ENCODE measurements around the gene TDRKH.
A peak's percentile ranks its signal among the peaks of the same experiment; 100 is the strongest.

TDRKH gene

DNA sequence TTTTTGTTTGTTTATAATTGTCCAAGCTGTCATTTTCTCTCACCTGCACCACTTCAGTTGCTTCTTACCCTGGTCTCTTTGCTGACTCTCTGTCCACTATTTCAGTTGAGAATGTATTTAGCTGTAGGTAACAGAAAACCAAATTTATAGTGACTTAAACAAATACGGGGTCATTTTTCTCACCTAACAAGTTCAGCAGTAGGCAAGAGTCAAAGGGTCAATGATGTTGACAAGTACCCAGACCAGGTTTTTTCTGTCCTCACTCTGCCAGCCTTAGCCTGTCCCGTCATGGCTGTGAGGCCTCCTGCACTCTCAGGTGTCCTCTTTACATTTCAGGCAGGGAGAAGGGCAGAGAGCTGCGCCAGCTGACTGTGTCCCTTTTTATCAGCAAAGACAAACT lies 57.2 kb downstream of the TDRKH start:
- WGBS (ENCODE audit: extremely low coverage, insufficient coverage, low lambda C conversion rate): no CpG with 5 or more reads among the region's 3 CpGs
- no peak overlapping the region for H3K56ac ChIP-seq (ENCODE audit: low read length)
- DNase-seq: no peak
- no peak overlapping the region for H3K4me2 ChIP-seq (ENCODE audit: low read length)
- no peak overlapping the region for H3K27ac ChIP-seq (ENCODE audit: low read depth, low read length)
- H3K9ac ChIP-seq (ENCODE audit: low read length): no peak overlapping the region
- no peaks in the 10 kb centered on the region for H3K36me3 ChIP-seq (ENCODE audit: control insufficient read depth, insufficient read depth, low read length)
- no peak overlapping the region for H4K8ac ChIP-seq (ENCODE audit: low read depth, low read length)
- no peak overlapping the region for H4K5ac ChIP-seq (ENCODE audit: low read length)
- no peak overlapping the region for H3K23ac ChIP-seq (ENCODE audit: low read length)
- H2AK5ac ChIP-seq (ENCODE audit: low read length): no peak overlapping the region
- no peak overlapping the region for H3K18ac ChIP-seq (ENCODE audit: low read length)
- H2BK15ac ChIP-seq (replicated peaks; ENCODE audit: low read depth): no peak overlapping the region
- peaks cover under 1% of the 10 kb centered on the region for H3K4me1 ChIP-seq (ENCODE audit: control insufficient read depth, low read depth, low read length)
- H3K4me3 ChIP-seq (ENCODE audit: low read length): no peak overlapping the region
- H3K79me2 ChIP-seq (ENCODE audit: control insufficient read depth, insufficient read depth, low read length): no peaks in the 10 kb centered on the region
- no peak overlapping the region for H3K4ac ChIP-seq (ENCODE audit: low read depth, low read length)
- no peaks in the 10 kb centered on the region for H3K27me3 ChIP-seq (ENCODE audit: insufficient read depth, low read length, poor library complexity)
- H2BK5ac ChIP-seq (ENCODE audit: low read length): no peak overlapping the region
- no peak overlapping the region for H2BK120ac ChIP-seq (ENCODE audit: low read depth, low read length)
- H3K79me1 ChIP-seq (ENCODE audit: low read length): no peaks in the 10 kb centered on the region

DNA sequence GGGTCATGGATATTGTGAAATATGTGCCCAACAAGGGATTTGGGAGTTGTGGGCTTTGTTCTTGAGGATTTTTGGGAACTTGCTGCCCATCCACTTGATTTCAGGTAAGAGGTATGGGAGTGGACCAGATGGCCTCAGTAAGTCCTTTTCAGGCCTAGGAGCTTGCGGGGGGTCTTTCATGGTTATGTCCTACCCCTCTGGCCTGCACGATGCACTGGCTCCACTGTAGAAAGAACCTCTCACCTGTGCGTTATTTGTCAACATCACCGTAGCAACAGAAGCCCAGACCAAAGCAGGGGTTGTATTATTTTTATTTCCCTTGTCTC lies 60.4 kb downstream of the TDRKH start:
- Histone ChIP-seq H2AK5ac (ENCODE audit: low read length) (no peak overlapping the region), H3K79me2 (ENCODE audit: control insufficient read depth, insufficient read depth, low read length) (no peaks in the 10 kb centered on the region), H3K27me3 (ENCODE audit: insufficient read depth, low read length, poor library complexity) (no peaks in the 10 kb centered on the region), H4K8ac (ENCODE audit: low read depth, low read length) (no peak overlapping the region), H3K36me3 (ENCODE audit: control insufficient read depth, insufficient read depth, low read length) (no peaks in the 10 kb centered on the region), H3K56ac (ENCODE audit: low read length) (no peak overlapping the region), H3K79me1 (ENCODE audit: low read length) (no peaks in the 10 kb centered on the region), H3K4me2 (ENCODE audit: low read length) (no peak overlapping the region), H3K18ac (ENCODE audit: low read length) (no peak overlapping the region), H3K4me1 (ENCODE audit: control insufficient read depth, low read depth, low read length) (peaks cover 1% of the 10 kb centered on the region), H2BK5ac (ENCODE audit: low read length) (no peak overlapping the region), H3K4ac (ENCODE audit: low read depth, low read length) (no peak overlapping the region), H4K5ac (ENCODE audit: low read length) (no peak overlapping the region), H3K27ac (ENCODE audit: low read depth, low read length) (no peak overlapping the region), H2BK15ac (replicated peaks; ENCODE audit: low read depth) (no peak overlapping the region), H3K4me3 (ENCODE audit: low read length) (no peak overlapping the region), H3K9ac (ENCODE audit: low read length) (no peak overlapping the region), H2BK120ac (ENCODE audit: low read depth, low read length) (no peak overlapping the region), H3K23ac (ENCODE audit: low read length) (no peak overlapping the region)
- no CpG with 5 or more reads among the region's 4 CpGs for WGBS (ENCODE audit: extremely low coverage, insufficient coverage, low lambda C conversion rate)
- no peak for DNase-seq

- Histone ChIP-seq H3K23ac (ENCODE audit: low read length) (no peak overlapping the region), H2BK15ac (replicated peaks; ENCODE audit: low read depth) (no peak overlapping the region), H3K4me2 (ENCODE audit: low read length) (no peak overlapping the region), H3K4me3 (ENCODE audit: low read length) (no peak overlapping the region), H2AK5ac (ENCODE audit: low read length) (no peak overlapping the region), H3K79me2 (ENCODE audit: control insufficient read depth, insufficient read depth, low read length) (no peaks in the 10 kb centered on the region), H2BK5ac (ENCODE audit: low read length) (no peak overlapping the region), H3K27me3 (ENCODE audit: insufficient read depth, low read length, poor library complexity) (no peaks in the 10 kb centered on the region), H4K8ac (ENCODE audit: low read depth, low read length) (no peak overlapping the region), H2BK120ac (ENCODE audit: low read depth, low read length) (no peak overlapping the region), H3K27ac (ENCODE audit: low read depth, low read length) (no peak overlapping the region), H3K9ac (ENCODE audit: low read length) (no peak overlapping the region), H3K36me3 (ENCODE audit: control insufficient read depth, insufficient read depth, low read length) (no peaks in the 10 kb centered on the region), H3K18ac (ENCODE audit: low read length) (no peak overlapping the region), H4K5ac (ENCODE audit: low read length) (no peak overlapping the region), H3K56ac (ENCODE audit: low read length) (no peak overlapping the region), H3K4ac (ENCODE audit: low read depth, low read length) (no peak overlapping the region), H3K4me1 (ENCODE audit: control insufficient read depth, low read depth, low read length) (peaks cover 1% of the 10 kb centered on the region), H3K79me1 (ENCODE audit: low read length) (no peaks in the 10 kb centered on the region)
- no peak for DNase-seq
- WGBS (ENCODE audit: extremely low coverage, insufficient coverage, low lambda C conversion rate): no CpG with 5 or more reads among the region's 10 CpGs
Measured at GRCh38 chr1:151729157-151729965, 60.9 kb downstream of the TDRKH start.

- no peak overlapping the region for H3K4me2 ChIP-seq (ENCODE audit: low read length)
- no peaks in the 10 kb centered on the region for H3K79me1 ChIP-seq (ENCODE audit: low read length)
- H3K23ac ChIP-seq (ENCODE audit: low read length): no peak overlapping the region
- H3K4me1 ChIP-seq (ENCODE audit: control insufficient read depth, low read depth, low read length): peaks cover 1% of the 10 kb centered on the region
- peak; percentile 62 for DNase-seq
- H3K36me3 ChIP-seq (ENCODE audit: control insufficient read depth, insufficient read depth, low read length): no peaks in the 10 kb centered on the region
- no peak overlapping the region for H3K18ac ChIP-seq (ENCODE audit: low read length)
- peak overlapping the region; percentile 1 for H3K56ac ChIP-seq (ENCODE audit: low read length)
- H4K8ac ChIP-seq (ENCODE audit: low read depth, low read length): no peak overlapping the region
- H3K27ac ChIP-seq (ENCODE audit: low read depth, low read length): no peak overlapping the region
- H3K4me3 ChIP-seq (ENCODE audit: low read length): no peak overlapping the region
- H3K4ac ChIP-seq (ENCODE audit: low read depth, low read length): no peak overlapping the region
- H2BK15ac ChIP-seq (replicated peaks; ENCODE audit: low read depth): no peak overlapping the region
- no peaks in the 10 kb centered on the region for H3K79me2 ChIP-seq (ENCODE audit: control insufficient read depth, insufficient read depth, low read length)
- H4K5ac ChIP-seq (ENCODE audit: low read length): no peak overlapping the region
- no peak overlapping the region for H2BK120ac ChIP-seq (ENCODE audit: low read depth, low read length)
- no peak overlapping the region for H2AK5ac ChIP-seq (ENCODE audit: low read length)
- no peak overlapping the region for H2BK5ac ChIP-seq (ENCODE audit: low read length)
- H3K9ac ChIP-seq (ENCODE audit: low read length): no peak overlapping the region
- H3K27me3 ChIP-seq (ENCODE audit: insufficient read depth, low read length, poor library complexity): no peaks in the 10 kb centered on the region
- no CpG with 5 or more reads among the region's 19 CpGs for WGBS (ENCODE audit: extremely low coverage, insufficient coverage, low lambda C conversion rate)
Measured at GRCh38 chr1:151728151-151729054, 61.9 kb downstream of the TDRKH start.

DNA sequence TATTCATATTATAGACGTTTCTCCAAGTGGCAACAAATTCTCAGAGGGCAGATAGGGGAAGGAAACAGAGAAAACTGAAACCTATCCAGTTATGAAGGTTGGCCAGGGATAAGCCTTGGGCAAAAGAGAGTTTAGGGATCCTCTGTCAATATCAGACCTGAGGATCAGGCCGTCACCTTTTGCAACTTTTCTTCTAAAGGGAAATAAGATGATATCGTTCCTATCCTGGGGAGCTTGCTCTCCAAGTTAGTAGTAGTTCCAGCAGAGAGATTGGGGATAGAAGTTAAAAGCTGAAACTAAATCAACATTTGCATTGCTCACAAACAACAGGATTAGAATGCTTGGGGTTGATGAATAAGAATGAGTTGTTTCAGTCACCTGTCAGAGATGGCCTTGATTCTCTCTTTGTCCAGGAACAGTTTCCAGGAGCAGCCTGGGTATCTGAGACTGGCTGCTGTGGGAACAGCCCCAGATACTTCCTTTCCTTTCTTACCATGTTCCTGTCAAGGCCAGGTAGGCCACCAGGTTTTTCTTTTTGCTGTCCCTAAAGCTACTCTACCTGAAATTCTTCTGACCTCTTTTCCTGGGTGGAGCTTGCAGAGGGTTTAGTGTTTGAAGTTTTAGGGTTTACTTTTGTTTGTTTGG lies 66.5 kb downstream of the TDRKH start:
- H3K27me3 ChIP-seq (ENCODE audit: insufficient read depth, low read length, poor library complexity): peaks cover 16% of the 10 kb centered on the region
- WGBS (ENCODE audit: extremely low coverage, insufficient coverage, low lambda C conversion rate): no CpG with 5 or more reads among the region's 3 CpGs

More for the DNA sequence above, 66.5 kb downstream of the TDRKH start:
- H2AK5ac ChIP-seq (ENCODE audit: low read length): no peak overlapping the region
- H4K8ac ChIP-seq (ENCODE audit: low read depth, low read length): no peak overlapping the region
- no peak overlapping the region for H3K18ac ChIP-seq (ENCODE audit: low read length)
- no peaks in the 10 kb centered on the region for H3K36me3 ChIP-seq (ENCODE audit: control insufficient read depth, insufficient read depth, low read length)
- peaks cover 3% of the 10 kb centered on the region for H3K4me1 ChIP-seq (ENCODE audit: control insufficient read depth, low read depth, low read length)
- DNase-seq: no peak
- H3K4me3 ChIP-seq (ENCODE audit: low read length): no peak overlapping the region
- H3K27ac ChIP-seq (ENCODE audit: low read depth, low read length): no peak overlapping the region
- no peak overlapping the region for H3K9ac ChIP-seq (ENCODE audit: low read length)
- H2BK5ac ChIP-seq (ENCODE audit: low read length): no peak overlapping the region
- H3K4ac ChIP-seq (ENCODE audit: low read depth, low read length): no peak overlapping the region
- no peaks in the 10 kb centered on the region for H3K79me2 ChIP-seq (ENCODE audit: control insufficient read depth, insufficient read depth, low read length)
- H3K79me1 ChIP-seq (ENCODE audit: low read length): no peaks in the 10 kb centered on the region
- H3K56ac ChIP-seq (ENCODE audit: low read length): no peak overlapping the region
- H3K4me2 ChIP-seq (ENCODE audit: low read length): no peak overlapping the region
- H4K5ac ChIP-seq (ENCODE audit: low read length): no peak overlapping the region
- no peak overlapping the region for H3K23ac ChIP-seq (ENCODE audit: low read length)
- H2BK15ac ChIP-seq (replicated peaks; ENCODE audit: low read depth): no peak overlapping the region
- no peak overlapping the region for H2BK120ac ChIP-seq (ENCODE audit: low read depth, low read length)
